ENCODE data around the gene GP9. TPM values are rescaled to one million over a fixed set of nuclear protein-coding genes. Genes with fewer than 3 reads are reported as not detected.
A peak's percentile ranks its signal among the peaks of the same experiment; 100 is the strongest.

Gene GP9
- total and polyA plus RNA-seq, 11 donors, result not detected

DNA sequence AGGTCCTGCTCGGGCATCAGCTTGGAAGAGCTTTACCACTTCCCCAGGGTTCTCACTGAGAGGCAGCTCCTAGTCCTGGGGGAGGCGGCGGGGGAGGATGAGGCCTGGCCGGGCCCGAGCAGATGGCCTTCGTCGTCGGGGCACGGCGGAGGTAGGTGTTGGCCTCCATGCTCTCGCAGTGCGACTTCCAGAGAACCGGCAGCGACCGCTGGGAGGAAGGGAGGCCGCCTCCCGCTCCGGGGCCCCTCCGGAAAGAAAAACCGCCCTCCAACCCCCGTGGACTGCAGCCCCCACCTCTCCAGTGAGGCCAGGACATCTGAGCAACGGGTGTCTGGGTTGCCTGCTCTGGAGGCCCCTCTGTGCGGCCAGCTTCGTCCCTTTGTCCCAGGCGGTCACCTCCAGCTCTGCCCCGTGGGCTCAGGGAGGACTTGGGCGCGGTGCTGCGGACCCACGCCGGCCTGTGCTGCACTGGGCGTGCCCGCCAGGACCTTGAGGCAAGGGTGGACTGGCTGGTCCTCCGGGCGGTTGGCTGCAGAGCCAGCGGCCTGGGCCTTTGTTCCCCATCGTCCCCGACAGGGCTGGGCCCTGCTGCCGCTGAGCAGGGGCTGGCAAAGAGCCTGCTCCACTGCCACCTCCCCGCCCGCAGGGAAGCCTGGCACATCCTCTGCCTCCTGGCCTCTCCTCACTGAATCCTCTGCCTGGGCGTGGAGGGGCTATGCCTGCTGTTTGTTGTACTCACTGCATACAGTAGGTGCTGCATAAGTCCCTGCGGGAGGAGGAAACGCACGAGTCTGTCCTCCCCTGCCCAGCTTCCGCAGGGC lies 13.6 kb upstream of the GP9 start:
- DNase-seq (no peak), ATAC-seq (no peak)
- no peak overlapping the region for H3K27ac ChIP-seq
- intact Hi-C loops (cut with DNase I), result no loop called here
- no peaks in the 10 kb centered on the region for H3K36me3 ChIP-seq
- 85 to 94% (median 86%) methylated on average over 16 to 46 of the region's 46 CpGs for WGBS, 4 donors
- peaks cover 0 to 36% (median 4%) of the 10 kb centered on the region in 12 donors for H3K9me3 ChIP-seq
- TF ChIP-seq POLR2A (IDR thresholded peaks at IDR 0.05), result no peak
- TF ChIP-seq, protein P1, sequence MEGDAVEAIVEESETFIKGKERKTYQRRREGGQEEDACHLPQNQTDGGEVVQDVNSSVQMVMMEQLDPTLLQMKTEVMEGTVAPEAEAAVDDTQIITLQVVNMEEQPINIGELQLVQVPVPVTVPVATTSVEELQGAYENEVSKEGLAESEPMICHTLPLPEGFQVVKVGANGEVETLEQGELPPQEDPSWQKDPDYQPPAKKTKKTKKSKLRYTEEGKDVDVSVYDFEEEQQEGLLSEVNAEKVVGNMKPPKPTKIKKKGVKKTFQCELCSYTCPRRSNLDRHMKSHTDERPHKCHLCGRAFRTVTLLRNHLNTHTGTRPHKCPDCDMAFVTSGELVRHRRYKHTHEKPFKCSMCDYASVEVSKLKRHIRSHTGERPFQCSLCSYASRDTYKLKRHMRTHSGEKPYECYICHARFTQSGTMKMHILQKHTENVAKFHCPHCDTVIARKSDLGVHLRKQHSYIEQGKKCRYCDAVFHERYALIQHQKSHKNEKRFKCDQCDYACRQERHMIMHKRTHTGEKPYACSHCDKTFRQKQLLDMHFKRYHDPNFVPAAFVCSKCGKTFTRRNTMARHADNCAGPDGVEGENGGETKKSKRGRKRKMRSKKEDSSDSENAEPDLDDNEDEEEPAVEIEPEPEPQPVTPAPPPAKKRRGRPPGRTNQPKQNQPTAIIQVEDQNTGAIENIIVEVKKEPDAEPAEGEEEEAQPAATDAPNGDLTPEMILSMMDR (IDR thresholded peaks at IDR 0.05), result no peak
- H3K4me1 ChIP-seq, result peaks cover 0 to 18% (median 10%) of the 10 kb centered on the region in 12 donors
- H3K27me3 ChIP-seq, result peaks cover 0 to 15% (median 7%) of the 10 kb centered on the region in 9 donors
- H3K4me3 ChIP-seq, result no peak overlapping the region

DNA sequence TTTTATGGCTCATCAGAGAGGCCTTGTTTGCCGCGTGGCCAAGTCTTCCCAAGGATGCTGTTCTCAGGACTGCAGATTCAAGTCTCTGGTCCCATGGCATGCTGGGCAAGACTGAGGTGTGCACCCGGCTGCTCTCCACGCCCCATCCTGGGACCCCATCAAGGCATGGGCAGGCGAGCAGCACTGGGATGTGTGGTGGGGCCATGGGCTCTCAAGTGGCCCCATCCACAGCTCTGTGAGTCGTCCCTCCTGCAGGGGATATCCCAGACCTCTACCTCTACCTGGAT lies 13.1 kb upstream of the GP9 start:
- no peak overlapping the region for H3K4me3 ChIP-seq
- intact Hi-C loops (cut with DNase I), result no loop called here
- peaks cover 0 to 15% (median 7%) of the 10 kb centered on the region in 9 donors for H3K27me3 ChIP-seq
- ATAC-seq, result no peak
- no peak for DNase-seq
- 91 to 95% (median 94%) methylated on average over 6 of the region's 6 CpGs; no CpG with 5 or more reads in 1 of the 4 donors for WGBS, 4 donors
- H3K27ac ChIP-seq, result no peak overlapping the region
- peaks cover 0 to 33% (median 4%) of the 10 kb centered on the region in 12 donors for H3K9me3 ChIP-seq
- peaks cover 0 to 23% (median 11%) of the 10 kb centered on the region in 12 donors for H3K4me1 ChIP-seq
- TF ChIP-seq POLR2A (IDR thresholded peaks at IDR 0.05), result no peak
- TF ChIP-seq, protein P1 (IDR thresholded peaks at IDR 0.05), result no peak
- H3K36me3 ChIP-seq, result no peaks in the 10 kb centered on the region

DNA sequence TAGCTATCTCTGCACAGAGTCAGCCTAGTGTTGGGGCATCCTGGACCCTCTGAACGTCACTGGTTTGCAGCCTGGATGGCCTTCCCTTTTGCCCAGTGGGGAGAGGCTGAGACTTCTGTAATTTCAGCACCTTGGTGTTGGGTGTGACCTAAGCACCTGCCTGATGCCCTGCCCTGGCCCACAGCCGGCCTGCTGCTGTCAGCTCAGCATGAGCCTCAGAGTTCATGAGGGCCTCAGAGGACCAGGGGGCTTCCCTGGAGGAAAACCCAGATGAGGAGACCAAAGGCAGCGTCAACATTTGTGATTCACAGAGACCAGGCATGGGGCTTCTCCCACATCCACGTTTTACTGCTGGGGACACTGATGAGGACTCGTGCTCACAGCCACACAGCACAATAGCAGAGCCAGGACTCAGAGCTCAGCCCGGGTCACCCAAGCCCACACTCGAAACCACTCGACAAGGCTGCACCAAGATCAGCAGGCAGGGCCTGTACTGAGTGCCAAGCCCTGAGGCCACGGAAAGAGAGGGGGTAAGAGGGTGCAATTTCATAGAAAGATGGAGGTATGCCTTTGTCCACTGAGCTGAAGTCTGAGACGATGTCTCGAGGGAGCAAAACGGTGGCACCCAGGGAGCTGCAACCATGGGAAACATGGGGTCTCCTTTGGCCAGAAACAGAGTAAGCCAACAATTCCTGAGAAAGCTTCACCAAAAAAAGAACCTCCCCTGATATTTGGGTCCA lies 9.9 kb upstream of the GP9 start:
- Histone ChIP-seq H3K4me3 (no peak overlapping the region), H3K27me3 (peaks cover 0 to 11% (median 6%) of the 10 kb centered on the region in 9 donors), H3K27ac (no peak overlapping the region), H3K9me3 (peaks cover 0 to 16% (median 1%) of the 10 kb centered on the region in 12 donors), H3K4me1 (peaks cover 0 to 36% (median 20%) of the 10 kb centered on the region in 12 donors), H3K36me3 (no peaks in the 10 kb centered on the region)
- WGBS, 4 donors, result 90 to 95% (median 92%) methylated on average over 9 to 12 of the region's 12 CpGs
- DNase-seq, result no peak
- intact Hi-C loops (cut with DNase I), result loop anchor here in 8 of 10 donors (5.0 to 10.0 kb wide), 5 partner anchors 37 to 197 kb away; partner anchors contain the start of genes COPG1 (in 5 of the 8) and RAB43 (in 1 of the 8)
- no peak for ATAC-seq
- no peak for TF ChIP-seq POLR2A (IDR thresholded peaks at IDR 0.05)
- TF ChIP-seq, protein P1 (IDR thresholded peaks at IDR 0.05), result no peak

DNA sequence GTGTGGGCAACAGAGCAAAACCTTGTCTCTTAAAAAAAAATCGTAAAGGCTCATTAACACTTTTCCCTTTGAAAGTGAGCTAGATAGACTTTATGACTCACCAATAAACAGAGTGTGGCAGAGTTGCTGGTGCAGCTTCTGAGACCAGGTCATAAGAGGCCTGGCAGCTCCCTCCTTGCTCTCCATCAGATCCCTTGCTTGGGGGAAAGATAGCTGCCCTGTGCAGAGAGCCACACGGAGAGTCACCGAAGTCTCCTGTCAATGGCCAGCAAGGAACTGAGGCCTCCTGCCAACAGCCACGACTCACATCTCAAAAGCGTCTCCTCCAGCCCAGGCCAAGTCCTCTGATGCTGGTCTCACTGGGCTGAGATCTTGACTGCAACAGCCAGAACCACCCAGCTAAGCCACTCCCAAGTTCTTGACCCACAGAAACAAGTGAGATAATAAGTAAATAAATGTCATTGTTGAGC lies 8.7 kb upstream of the GP9 start:
- H3K9me3 ChIP-seq, result peaks cover 0 to 16% (median 1%) of the 10 kb centered on the region in 12 donors
- no peak overlapping the region for H3K4me3 ChIP-seq
- intact Hi-C loops (cut with DNase I), result loop anchor here in 8 of 10 donors (2.0 to 10.0 kb wide), 8 partner anchors 25 to 195 kb away; partner anchors contain the start of genes COPG1 (in 5 of the 8) and RAB43 (in 3 of the 8)
- no peak for TF ChIP-seq POLR2A (IDR thresholded peaks at IDR 0.05)
- TF ChIP-seq, protein P1 (IDR thresholded peaks at IDR 0.05), result no peak
- peak in 3 of 4 donors; percentile 20 to 35 (median 30) for ATAC-seq
- peak in 1 of 5 donors; percentile 68 for DNase-seq
- WGBS, 4 donors, result 25 to 43% (median 31%) methylated on average over 5 of the region's 5 CpGs
- H3K36me3 ChIP-seq, result no peaks in the 10 kb centered on the region
- peak overlapping the region in 11 of 12 donors; percentile 28 to 87 (median 73) for H3K27ac ChIP-seq
- H3K4me1 ChIP-seq, result peaks cover 0 to 29% (median 19%) of the 10 kb centered on the region in 12 donors
- no peaks in the 10 kb centered on the region for H3K27me3 ChIP-seq

All from heart left ventricle (tissue), 16 donors.